NB4 (cell line): ENCODE data around the gene SGCD.

Source experiments
- CTCF ChIP-seq: IDR thresholded peaks from one replicate; pipeline ENCODE4 v1.5.1; 2012; ENCODE audit warnings: low read depth, low read length
- POLR2A ChIP-seq: IDR thresholded peaks from 2 replicates; pipeline ENCODE4 v1.6.1; 2011; ENCODE audit warnings: mild to moderate bottlenecking; ENCODE audit not compliant: insufficient read length; ENCODE audit errors: extremely low read depth

- TF ChIP-seq POLR2A (no peak), CTCF (no peak)
Measured at GRCh38 chr5:156560002-156560401, 233.0 kb downstream of the SGCD start.
